Pancreas (tissue), 10 donors: ENCODE results near the gene SNRPA. TPM values are rescaled to one million over a fixed set of nuclear protein-coding genes. Genes with fewer than 3 reads are reported as not detected.
A peak's percentile ranks its signal among the peaks of the same experiment; 100 is the strongest.

ENCODE experiments used
- ATAC-seq, 4 donors: fragments of 200-7000 bp; cut with Tn5 transposase; one replicate each; pipeline versions ENCODE4 v1.8.0 to v1.9.1; 2020; ENCODE audit warnings: mild to moderate bottlenecking in 4 of 4, moderate library complexity in 4 of 4
- DNase-seq, 6 donors: peaks; one replicate each; pipeline ENCODE4 v3.0.0-alpha.2; 2020
- FAIRE-seq: peaks from 2 replicates; lab custom pipeline; 2012; peaks lifted over from hg19 to GRCh38; lab: Jason Lieb, UNC
- H3K27ac ChIP-seq, 4 donors: fragments of 200-600 bp; sonication (generic); 1 replicate in 3 of 4; 2 replicates in 1 of 4; pipeline versions ENCODE4 v1.5.0 to v1.8.0; 2020
- H3K27me3 ChIP-seq, 4 donors: fragments of 200-600 bp; one replicate each; pipeline ENCODE4 v1.8.0; 2021
- H3K36me3 ChIP-seq, 3 donors: fragments of 200-600 bp; sonication (generic) in 1 of 3; one replicate each; pipeline versions ENCODE4 v1.5.0 to v1.8.0; 2020 to 2021
- H3K4me1 ChIP-seq, 3 donors: fragments of 200-600 bp; one replicate each; pipeline ENCODE4 v1.8.0; 2021
- H3K4me3 ChIP-seq, 4 donors: fragments of 200-600 bp; sonication (generic) in 2 of 4; one replicate each; pipeline versions ENCODE4 v1.5.0 to v1.8.0; 2020 to 2021
- H3K9me3 ChIP-seq, 4 donors: fragments of 200-600 bp; one replicate each; pipeline ENCODE4 v1.8.0; 2021
- WGBS, 2 donors: extraction: QIAGEN DNeasy Blood & Tissue Kit; methylation state at CpG; one replicate each; pipeline ENCODE4 v1.1.7; 2013; 5-methylcytosine and 5-hydroxymethylcytosine counted together
- intact Hi-C, 3 donors: fragments of 100-400 bp; cut with DNase I; formaldehyde crosslinking; loops; one replicate each; pipeline versions ENCODE4 v1.11.1 to v1.14.2; 2022
- polyA plus RNA-seq, 2 donors: library from polyadenylated mRNA; stranded (reverse); fragments of 200-250 nt; gene quantifications; one replicate each; pipeline ENCODE4 v1.2.3, GENCODE V29; 2013
- total RNA-seq, 6 donors: library from RNA; stranded (reverse); fragmentation: NEBNext Ultra II Directional in 4 of 6; extraction: Animal tissue kit (Norgen Biotek cat#: 25700) in 4 of 6; gene quantifications; one replicate each; pipeline versions ENCODE4 v1.2.1 to v1.2.4, GENCODE V29; 2021 to 2023
- TF ChIP-seq, protein P1 (sequence below), 4 donors: fragments of 200-600 bp; sonication (generic) in 3 of 4; IDR thresholded peaks; one replicate each; pipeline versions ENCODE4 v1.5.0 to v1.8.0; 2021; ENCODE audit warnings: antibody characterized with exemption in 4 of 4
- donor health status: healthy with polysubstance abuse.
- donor health status: DM: no; HTN: no; CAD: no; lungs with moderate emphysema.
- donor health status: DM: no; HTN: no; CAD: no.
- donor health status: control.
- donor health status: control.
- donor health status: Bipolar disorder and iron deficiency.
- donor health status: DM: yes; HTN: yes; CAD: no.
- donor health status: DM: no; HTN: no; CAD: no.
- donor health status: DM: no; HTN: no; CAD: no.
- donor health status: DM: yes; HTN: yes; CAD: no.

Gene SNRPA
- total and polyA plus RNA-seq, 8 donors = 18.9 to 33.0 (median 26.3) TPM

DNA sequence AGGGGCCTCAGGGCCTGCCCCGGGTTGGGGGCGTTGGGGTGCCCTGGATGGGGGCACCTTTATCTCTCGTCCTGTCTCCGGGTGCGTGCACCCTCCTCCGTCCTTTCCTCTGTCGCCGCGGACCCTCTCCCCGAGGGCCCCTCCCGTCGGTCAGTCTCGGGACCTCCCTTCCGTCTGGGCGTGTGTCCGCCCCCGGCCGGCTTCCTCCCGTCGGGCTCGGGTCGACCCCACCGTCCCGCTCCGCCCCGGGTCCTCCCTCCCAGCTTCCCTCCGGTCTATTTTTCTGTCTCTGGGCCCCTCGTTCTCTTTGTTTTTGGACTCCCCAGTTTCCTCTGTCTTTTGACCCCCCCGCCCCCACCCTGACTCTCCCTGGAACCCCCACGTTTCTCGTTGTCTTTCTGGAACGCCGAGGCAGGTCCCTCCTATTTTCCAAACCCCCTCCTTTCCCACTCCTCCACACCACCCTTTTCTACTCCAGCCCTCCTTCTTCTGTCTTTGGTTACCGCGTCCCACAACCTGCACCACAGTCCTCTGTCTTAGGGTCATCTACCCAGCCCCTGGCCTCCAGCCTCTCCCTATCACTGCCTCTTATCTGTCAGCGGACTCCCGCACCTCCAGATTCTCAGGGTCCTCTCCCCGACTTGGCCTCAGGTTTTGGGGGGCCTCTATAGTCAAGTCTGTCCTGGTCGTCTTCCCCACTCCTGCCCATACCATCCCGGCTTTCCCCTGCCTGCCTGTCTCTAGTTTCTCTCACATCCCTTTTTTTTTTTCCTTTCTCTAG lies 48.7 kb downstream of the SNRPA start:
- TF ChIP-seq, protein P1, sequence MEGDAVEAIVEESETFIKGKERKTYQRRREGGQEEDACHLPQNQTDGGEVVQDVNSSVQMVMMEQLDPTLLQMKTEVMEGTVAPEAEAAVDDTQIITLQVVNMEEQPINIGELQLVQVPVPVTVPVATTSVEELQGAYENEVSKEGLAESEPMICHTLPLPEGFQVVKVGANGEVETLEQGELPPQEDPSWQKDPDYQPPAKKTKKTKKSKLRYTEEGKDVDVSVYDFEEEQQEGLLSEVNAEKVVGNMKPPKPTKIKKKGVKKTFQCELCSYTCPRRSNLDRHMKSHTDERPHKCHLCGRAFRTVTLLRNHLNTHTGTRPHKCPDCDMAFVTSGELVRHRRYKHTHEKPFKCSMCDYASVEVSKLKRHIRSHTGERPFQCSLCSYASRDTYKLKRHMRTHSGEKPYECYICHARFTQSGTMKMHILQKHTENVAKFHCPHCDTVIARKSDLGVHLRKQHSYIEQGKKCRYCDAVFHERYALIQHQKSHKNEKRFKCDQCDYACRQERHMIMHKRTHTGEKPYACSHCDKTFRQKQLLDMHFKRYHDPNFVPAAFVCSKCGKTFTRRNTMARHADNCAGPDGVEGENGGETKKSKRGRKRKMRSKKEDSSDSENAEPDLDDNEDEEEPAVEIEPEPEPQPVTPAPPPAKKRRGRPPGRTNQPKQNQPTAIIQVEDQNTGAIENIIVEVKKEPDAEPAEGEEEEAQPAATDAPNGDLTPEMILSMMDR (IDR thresholded peaks at IDR 0.05) = no peak
- Histone ChIP-seq H3K4me3 (peak overlapping the region; percentile 76 to 93 (median 90)), H3K4me1 (peaks cover 30 to 51% (median 44%) of the 10 kb centered on the region in 3 donors), H3K27me3 (no peaks in the 10 kb centered on the region), H3K9me3 (no peaks in the 10 kb centered on the region), H3K27ac (peak overlapping the region; percentile 65 to 92 (median 77)), H3K36me3 (no peaks in the 10 kb centered on the region)
- DNase-seq (peak in 5 of 6 donors; percentile 39 to 87 (median 61)), FAIRE-seq (no peak), ATAC-seq (no peak)
- intact Hi-C loops = no loop called here
- 2 to 4% methylated on average over 29 to 40 of the region's 40 CpGs for WGBS, 2 donors

DNA sequence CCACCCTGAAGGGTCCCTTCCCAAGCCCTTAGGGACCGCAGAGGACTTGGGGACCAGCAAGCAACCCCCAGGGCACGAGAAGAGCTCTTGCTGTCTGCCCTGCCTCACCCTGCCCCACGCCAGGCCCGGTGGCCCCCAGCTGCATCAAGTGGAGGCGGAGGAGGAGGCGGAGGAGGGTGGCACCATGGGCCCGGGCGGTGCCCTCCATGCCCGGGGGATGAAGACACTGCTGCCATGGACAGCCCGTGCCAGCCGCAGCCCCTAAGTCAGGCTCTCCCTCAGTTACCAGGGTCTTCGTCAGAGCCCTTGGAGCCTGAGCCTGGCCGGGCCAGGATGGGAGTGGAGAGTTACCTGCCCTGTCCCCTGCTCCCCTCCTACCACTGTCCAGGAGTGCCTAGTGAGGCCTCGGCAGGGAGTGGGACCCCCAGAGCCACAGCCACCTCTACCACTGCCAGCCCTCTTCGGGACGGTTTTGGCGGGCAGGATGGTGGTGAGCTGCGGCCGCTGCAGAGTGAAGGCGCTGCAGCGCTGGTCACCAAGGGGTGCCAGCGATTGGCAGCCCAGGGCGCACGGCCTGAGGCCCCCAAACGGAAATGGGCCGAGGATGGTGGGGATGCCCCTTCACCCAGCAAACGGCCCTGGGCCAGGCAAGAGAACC lies 49.5 kb downstream of the SNRPA start:
- Histone ChIP-seq H3K4me1 (peaks cover 37 to 59% (median 51%) of the 10 kb centered on the region in 3 donors), H3K4me3 (peak overlapping the region in 3 of 4 donors; percentile 76 to 93 (median 91)), H3K36me3 (no peaks in the 10 kb centered on the region), H3K9me3 (no peaks in the 10 kb centered on the region), H3K27ac (peak overlapping the region in 1 of 4 donors; percentile 92), H3K27me3 (no peaks in the 10 kb centered on the region)
- TF ChIP-seq, protein P1 (IDR thresholded peaks at IDR 0.05) = no peak
- peak in 2 of 6 donors; percentile 52 to 81 for DNase-seq
- no peak for FAIRE-seq
- no peak for ATAC-seq
- intact Hi-C loops = no loop called here
- WGBS, 2 donors = 75 to 77% methylated on average over 27 of the region's 27 CpGs

DNA sequence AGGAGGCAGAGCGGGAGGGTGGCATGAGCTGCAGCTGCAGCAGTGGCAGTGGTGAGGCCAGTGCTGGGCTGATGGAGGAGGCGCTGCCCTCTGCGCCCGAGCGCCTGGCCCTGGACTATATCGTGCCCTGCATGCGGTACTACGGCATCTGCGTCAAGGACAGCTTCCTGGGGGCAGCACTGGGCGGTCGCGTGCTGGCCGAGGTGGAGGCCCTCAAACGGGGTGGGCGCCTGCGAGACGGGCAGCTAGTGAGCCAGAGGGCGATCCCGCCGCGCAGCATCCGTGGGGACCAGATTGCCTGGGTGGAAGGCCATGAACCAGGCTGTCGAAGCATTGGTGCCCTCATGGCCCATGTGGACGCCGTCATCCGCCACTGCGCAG lies 50.0 kb downstream of the SNRPA start:
- Histone ChIP-seq H3K27ac (peak overlapping the region in 1 of 4 donors; percentile 92), H3K36me3 (no peaks in the 10 kb centered on the region), H3K27me3 (no peaks in the 10 kb centered on the region), H3K4me3 (peak overlapping the region in 2 of 4 donors; percentile 91 to 93), H3K9me3 (no peaks in the 10 kb centered on the region), H3K4me1 (peaks cover 41 to 63% (median 55%) of the 10 kb centered on the region in 3 donors)
- FAIRE-seq (no peak), DNase-seq (peak in 2 of 6 donors; percentile 51 to 78), ATAC-seq (no peak)
- 81 to 83% methylated on average over 27 of the region's 27 CpGs for WGBS, 2 donors
- TF ChIP-seq, protein P1 (IDR thresholded peaks at IDR 0.05) = no peak
- intact Hi-C loops = no loop called here

DNA sequence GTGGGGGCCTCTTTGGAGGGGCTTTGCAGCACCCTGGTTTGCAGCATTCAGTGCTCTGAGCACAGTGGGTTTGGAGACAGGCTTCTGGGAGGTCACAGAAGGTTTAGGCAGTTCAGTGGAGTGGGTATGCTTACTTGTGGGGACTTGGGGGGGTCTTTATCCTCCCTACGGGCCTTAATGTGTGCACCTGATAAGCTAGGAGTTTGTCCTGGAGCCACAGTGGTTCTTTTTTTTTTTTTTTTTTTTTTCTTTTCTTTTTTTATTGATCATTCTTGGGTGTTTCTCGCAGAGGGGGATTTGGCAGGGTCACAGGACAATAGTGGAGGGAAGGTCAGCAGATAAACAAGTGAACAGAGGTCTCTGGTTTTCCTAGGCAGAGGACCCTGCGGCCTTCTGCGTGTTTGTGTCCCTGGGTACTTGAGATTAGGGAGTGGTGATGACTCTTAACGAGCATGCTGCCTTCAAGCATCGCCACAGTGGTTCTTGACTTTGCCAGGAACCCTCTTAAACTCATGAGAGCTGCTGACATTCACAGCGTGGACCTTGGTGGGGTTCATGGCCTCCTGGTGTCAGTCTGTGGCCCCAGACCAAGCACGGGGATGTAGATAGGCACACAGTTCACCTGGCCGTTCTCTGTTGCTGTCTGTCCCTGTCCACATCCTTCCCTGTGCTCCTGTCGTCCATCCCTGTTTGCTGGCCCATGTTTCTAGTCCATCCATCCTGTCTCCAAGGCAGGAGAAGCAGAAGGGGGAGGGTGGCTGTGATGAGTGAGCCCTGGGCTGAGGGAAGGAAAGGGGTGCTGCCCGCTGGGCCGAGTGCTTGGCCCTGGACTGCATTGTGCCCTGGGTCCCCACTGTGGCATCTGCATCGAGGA lies 50.7 kb downstream of the SNRPA start:
- no peak for DNase-seq
- intact Hi-C loops = no loop called here

More for the DNA sequence above, 50.7 kb downstream of the SNRPA start:
- peak overlapping the region in 2 of 4 donors; percentile 37 to 53 for H3K27ac ChIP-seq
- no peaks in the 10 kb centered on the region for H3K9me3 ChIP-seq
- H3K27me3 ChIP-seq = no peaks in the 10 kb centered on the region
- peaks cover 41 to 64% (median 55%) of the 10 kb centered on the region in 3 donors for H3K4me1 ChIP-seq
- ATAC-seq (no peak), FAIRE-seq (no peak)
- H3K36me3 ChIP-seq = no peaks in the 10 kb centered on the region
- TF ChIP-seq, protein P1 (IDR thresholded peaks at IDR 0.05) = no peak
- peak overlapping the region in 1 of 4 donors; percentile 91 for H3K4me3 ChIP-seq
- 44 to 50% methylated on average over 12 to 13 of the region's 13 CpGs for WGBS, 2 donors
